Endothelial cell of umbilical vein (primary cell): ENCODE data around the gene WDR26. TPM values are rescaled to one million over a fixed set of nuclear protein-coding genes. Genes with fewer than 3 reads are reported as not detected.

Source experiments
- BruUV-seq: library from RNA; stranded (reverse); fragments of 400-500 nt; replicated peaks from 2 replicates; lab custom pipeline; 2021; lab: Mats Ljungman, UMichigan
- CTCF ChIA-PET: fragments of 300-600, 350-600 bp; sonication (Branson Sonifier 250); formaldehyde crosslinking; loops from one replicate; lab custom pipeline; 2021; ENCODE audit warnings: antibody characterized with exemption, inconsistent platforms; lab: Charles Lee
- POLR2A ChIA-PET: fragments of 300-600, 350-600 bp; sonication (Branson Sonifier 250); formaldehyde crosslinking; loops from one replicate; lab custom pipeline; 2021; ENCODE audit warnings: antibody characterized with exemption, inconsistent platforms; lab: Charles Lee
- DNase-seq: peaks from one replicate; pipeline ENCODE4 v3.0.0-alpha.2; 2011; ENCODE audit warnings: low read depth, low spot score
- FAIRE-seq: peaks from 2 replicates; lab custom pipeline; 2011; peaks lifted over from hg19 to GRCh38; lab: Jason Lieb, UNC
- H2AFZ ChIP-seq: 2 replicates; pipeline ENCODE4 v1.6.0; 2012; ENCODE audit warnings: low read depth, low read length, control low read depth, inconsistent platforms
- H3K27ac ChIP-seq: 2 replicates; pipeline ENCODE4 v1.5.1; 2011; ENCODE audit warnings: low read depth, mild to moderate bottlenecking, control low read depth, low read length, moderate library complexity; ENCODE audit not compliant: insufficient read depth
- H3K27me3 ChIP-seq, 2 experiments: 2 replicates each; pipeline versions ENCODE4 v1.6.0 to v1.6.1; 2011; ENCODE audit warnings: low read length in 2 of 2, mixed read lengths in 1 of 2; ENCODE audit not compliant: control insufficient read depth in 2 of 2, insufficient read depth in 2 of 2
- H3K36me3 ChIP-seq, 2 experiments: 2 replicates in 1 of 2; 3 replicates in 1 of 2; pipeline ENCODE4 v1.5.1; 2011; ENCODE audit warnings: low read length in 2 of 2, mild to moderate bottlenecking in 1 of 2, moderate library complexity in 1 of 2; ENCODE audit not compliant: control insufficient read depth in 2 of 2, insufficient read depth in 2 of 2; ENCODE audit errors: extremely low read depth in 1 of 2
- H3K4me1 ChIP-seq: 3 replicates; pipeline ENCODE4 v1.5.1; 2011; ENCODE audit warnings: mild to moderate bottlenecking, low read length; ENCODE audit not compliant: control insufficient read depth, insufficient read depth; ENCODE audit errors: extremely low read depth
- H3K4me2 ChIP-seq: 2 replicates; pipeline ENCODE4 v1.6.1; 2011; ENCODE audit warnings: low read length, control low read depth, mixed read lengths; ENCODE audit not compliant: insufficient read depth
- H3K4me3 ChIP-seq, 3 experiments: fragments of 200-600 bp in 1 of 3; sonication (generic), shearing (Covaris generic) in 1 of 3; replicated peaks in 1 of 3; 2 replicates each; pipeline ENCODE4 v1.5.1; 2011 to 2016; ENCODE audit warnings: control low read depth in 3 of 3, low read length in 3 of 3, mild to moderate bottlenecking in 2 of 3, inconsistent platforms in 1 of 3, low read depth in 1 of 3, moderate library complexity in 1 of 3; ENCODE audit not compliant: insufficient read depth in 1 of 3
- H3K79me2 ChIP-seq: 2 replicates; pipeline ENCODE4 v1.6.0; 2012; ENCODE audit warnings: low read length, inconsistent platforms; ENCODE audit not compliant: control insufficient read depth, insufficient read depth
- H3K9ac ChIP-seq: replicated peaks from 2 replicates; pipeline ENCODE3; 2011; ENCODE audit warnings: low read length, control low read depth; ENCODE audit not compliant: insufficient read depth; ENCODE audit errors: extremely low read depth
- H3K9me1 ChIP-seq: replicated peaks from 3 replicates; pipeline ENCODE4 v1.6.0; 2011; ENCODE audit warnings: mild to moderate bottlenecking, low read length; ENCODE audit not compliant: control insufficient read depth, insufficient read depth; ENCODE audit errors: extremely low read depth
- H3K9me3 ChIP-seq: replicated peaks from 2 replicates; pipeline ENCODE4 v1.5.1; 2012; ENCODE audit warnings: low read length, inconsistent platforms; ENCODE audit not compliant: control insufficient read depth, insufficient read depth
- H4K20me1 ChIP-seq: replicated peaks from 2 replicates; pipeline ENCODE3; 2011; ENCODE audit warnings: mild to moderate bottlenecking, low read length; ENCODE audit not compliant: control insufficient read depth, insufficient read depth; ENCODE audit errors: extremely low read depth
- CTCF ChIP-seq, 2 donors: IDR thresholded peaks; 1 replicate in 1 of 2; 2 replicates in 1 of 2; pipeline ENCODE4 v1.5.1; 2011; ENCODE audit warnings: low read length in 2 of 2, mild to moderate bottlenecking in 2 of 2, moderate library complexity in 2 of 2, control low read depth in 1 of 2, inconsistent platforms in 1 of 2, low read depth in 1 of 2; ENCODE audit not compliant: insufficient read depth in 1 of 2; ENCODE audit errors: extremely low read depth in 1 of 2
- EZH2 ChIP-seq: IDR thresholded peaks from 2 replicates; pipeline ENCODE4 v1.6.1; 2012; ENCODE audit warnings: borderline replicate concordance, low read depth, mild to moderate bottlenecking, moderate library complexity, low read length, inconsistent platforms; ENCODE audit not compliant: severe bottlenecking
- FOS ChIP-seq: IDR thresholded peaks from 2 replicates; pipeline ENCODE4 v1.6.1; 2011; ENCODE audit warnings: mild to moderate bottlenecking, low read length, moderate library complexity, borderline replicate concordance; ENCODE audit not compliant: insufficient read depth
- GATA2 ChIP-seq: IDR thresholded peaks from 2 replicates; pipeline ENCODE4 v1.7.0; 2011; ENCODE audit warnings: low read depth, mild to moderate bottlenecking, moderate library complexity, mixed read lengths, low read length; ENCODE audit not compliant: insufficient read length, insufficient read depth
- JUN ChIP-seq: IDR thresholded peaks from 2 replicates; pipeline ENCODE4 v1.6.1; 2011; ENCODE audit warnings: borderline replicate concordance, low read depth; ENCODE audit not compliant: insufficient read length, insufficient read depth
- MAX ChIP-seq: IDR thresholded peaks from 2 replicates; pipeline ENCODE4 v1.6.1; 2011; ENCODE audit not compliant: insufficient read depth, insufficient read length
- MYC ChIP-seq: IDR thresholded peaks from one replicate; pipeline ENCODE4 v1.6.1; 2011; ENCODE audit warnings: mild to moderate bottlenecking, low read depth, low read length
- POLR2A ChIP-seq: IDR thresholded peaks from 2 replicates; pipeline ENCODE4 v1.6.1; 2012; ENCODE audit warnings: low read depth, mild to moderate bottlenecking, control low read depth, low read length
- POLR2AphosphoS5 ChIP-seq: IDR thresholded peaks from 2 replicates; pipeline ENCODE4 v1.6.1; 2012; ENCODE audit warnings: low read depth, mild to moderate bottlenecking, control low read depth, low read length, moderate library complexity; ENCODE audit not compliant: insufficient read depth
- dilution Hi-C: fragments of 300-500 bp; cut with MboI; formaldehyde crosslinking; loops from one replicate; pipeline ENCODE4 v1.15.0; 2019; ENCODE audit warnings: low sequenced_read_pairs; ENCODE audit not compliant: extremely low pct_ligation_motif_present
- intact Hi-C: fragments of 100-400 bp; cut with micrococcal nuclease; formaldehyde crosslinking; loops from one replicate; pipeline ENCODE4 v1.10.0; 2022
- polyA plus RNA-seq, 4 experiments: library from polyadenylated mRNA; depleted of rRNA in 3 of 4; stranded (reverse) in 3 of 4; unstranded in 1 of 4; fragments of >200 nt; gene quantifications; 2 replicates each; pipeline versions ENCODE4 v1.2.1 to v1.2.3, GENCODE V29; 2011 to 2012; ENCODE audit warnings: missing spikeins in 1 of 4
- total RNA-seq: library from RNA; stranded (reverse); gene quantifications from 2 replicates; pipeline ENCODE4 v1.2.3, GENCODE V29; 2021

Gene WDR26
- total and polyA plus RNA-seq, 2 donors (not counting 3 experiments of a cell fraction or from before 2014, with no cell fraction given) = 26.7 to 92.4 TPM

GRCh38 chr1:224407571-224408293 lies 26.9 kb downstream of the WDR26 start:
- FAIRE-seq (no peak), DNase-seq (no peak)
- H3K4me2 ChIP-seq = no peak overlapping the region
- dilution Hi-C loops (no loop called here), intact Hi-C loops (no loop called here)
- no peak overlapping the region for H2AFZ ChIP-seq
- peaks cover 22 to 31% of the 10 kb centered on the region in 2 experiments for H3K36me3 ChIP-seq
- no peak overlapping the region for H3K9ac ChIP-seq
- no peaks in the 10 kb centered on the region for H3K27me3 ChIP-seq
- BruUV-seq = no TSS peak
- no peaks in the 10 kb centered on the region for H3K9me3 ChIP-seq
- POLR2A ChIA-PET = interaction anchor here (0.7 kb wide), 1 partner anchor 21 kb away, joined by 3 read pairs; no protein-coding TSS in a partner anchor
- H3K4me1 ChIP-seq = peaks cover 8% of the 10 kb centered on the region
- no peak for TF ChIP-seq EZH2
- TF ChIP-seq POLR2A = no peak
- no peak for TF ChIP-seq GATA2
- TF ChIP-seq FOS = no peak
- TF ChIP-seq MAX = no peak
- TF ChIP-seq POLR2AphosphoS5 = no peak
- no peak for TF ChIP-seq JUN
- TF ChIP-seq MYC = no peak
- TF ChIP-seq CTCF (IDR thresholded peaks at IDR 0.05; ENCODE audit: extremely low read depth in 1 of 2, insufficient read depth in 1 of 2, low read depth in 1 of 2, low read length in 2 of 2) = no peak
- no peaks in the 10 kb centered on the region for H3K9me1 ChIP-seq
- CTCF ChIA-PET = interaction anchor here (0.9 to 1.7 kb wide), 2 partner anchors 22 to 49 kb away, joined by 4 to 7 read pairs; no protein-coding TSS in a partner anchor
- H3K27ac ChIP-seq = no peak overlapping the region
- H4K20me1 ChIP-seq = peaks cover 3% of the 10 kb centered on the region
- no peak overlapping the region for H3K4me3 ChIP-seq
- peaks cover 2% of the 10 kb centered on the region for H3K79me2 ChIP-seq
